AG09309 (cell line): ENCODE results near the gene PSMD7.
"Not testable (repeated sequence)": the region's sequence is repeated elsewhere in the genome, so short reads cannot be mapped to it uniquely, and the experiment has no call there.

Experiments used
- DNase-seq: peaks from one replicate; pipeline ENCODE4 v3.0.0-alpha.2; 2010; ENCODE audit warnings: low read depth
- H3K4me3 ChIP-seq: 2 replicates; pipeline ENCODE4 v1.5.1; 2011; ENCODE audit warnings: mild to moderate bottlenecking, low read depth, low read length, moderate library complexity; ENCODE audit not compliant: control insufficient read depth
- CTCF ChIP-seq: IDR thresholded peaks from 2 replicates; pipeline ENCODE4 v1.5.1; 2011; ENCODE audit warnings: mild to moderate bottlenecking, low read depth, low read length, inconsistent platforms; ENCODE audit not compliant: insufficient read depth, control insufficient read depth; ENCODE audit errors: missing control alignments

Gene PSMD7

GRCh38 chr16:74309789-74310781, 13.5 kb downstream of the PSMD7 start:
- H3K4me3 ChIP-seq = no peak overlapping the region
- DNase-seq = peak; percentile 18
- peak; percentile 75 for TF ChIP-seq CTCF

GRCh38 chr16:74315059-74315458, 18.4 kb downstream of the PSMD7 start:
- no peak for DNase-seq
- no peak for TF ChIP-seq CTCF
- H3K4me3 ChIP-seq = no peak overlapping the region

GRCh38 chr16:74320707-74321106, 24.1 kb downstream of the PSMD7 start:
- no peak for DNase-seq
- H3K4me3 ChIP-seq = no peak overlapping the region
- TF ChIP-seq CTCF = no peak

GRCh38 chr16:74321356-74321755, 24.7 kb downstream of the PSMD7 start:
- TF ChIP-seq CTCF = no peak
- no peak overlapping the region for H3K4me3 ChIP-seq
- no peak for DNase-seq

GRCh38 chr16:74322301-74322710, 25.7 kb downstream of the PSMD7 start:
- no peak for DNase-seq
- TF ChIP-seq CTCF = no peak
- no peak overlapping the region for H3K4me3 ChIP-seq

- not testable (repeated sequence) for H3K4me3 ChIP-seq, DNase-seq
Observed at GRCh38 chr16:74324777-74325176, 28.2 kb downstream of the PSMD7 start.

- no peak overlapping the region for H3K4me3 ChIP-seq
- no peak for TF ChIP-seq CTCF
- DNase-seq = no peak
Observed at GRCh38 chr16:74325641-74326040, 29.0 kb downstream of the PSMD7 start.

GRCh38 chr16:74328346-74328745, 31.7 kb downstream of the PSMD7 start:
- not testable (repeated sequence) for DNase-seq, H3K4me3 ChIP-seq

GRCh38 chr16:74332469-74332868, 35.9 kb downstream of the PSMD7 start:
- not testable (repeated sequence) for H3K4me3 ChIP-seq, DNase-seq

- H3K4me3 ChIP-seq, DNase-seq: not testable (repeated sequence)
Observed at GRCh38 chr16:74337506-74337905, 40.9 kb downstream of the PSMD7 start.

GRCh38 chr16:74339226-74339625, 42.6 kb downstream of the PSMD7 start:
- not testable (repeated sequence) for DNase-seq, H3K4me3 ChIP-seq
